ENCODE data around the gene RBM38.
"Not testable (repeated sequence)": the region's sequence is repeated elsewhere in the genome, so short reads cannot be mapped to it uniquely, and the experiment has no call there.

Gene RBM38

GRCh38 chr20:57390604-57391438 is at the start of gene RBM38:
TSS of gene RBM38 (plus strand) at chr20:57391396. CDS start at chr20:57391582, 186 bp downstream.
- no peak for DNase-seq

DNA sequence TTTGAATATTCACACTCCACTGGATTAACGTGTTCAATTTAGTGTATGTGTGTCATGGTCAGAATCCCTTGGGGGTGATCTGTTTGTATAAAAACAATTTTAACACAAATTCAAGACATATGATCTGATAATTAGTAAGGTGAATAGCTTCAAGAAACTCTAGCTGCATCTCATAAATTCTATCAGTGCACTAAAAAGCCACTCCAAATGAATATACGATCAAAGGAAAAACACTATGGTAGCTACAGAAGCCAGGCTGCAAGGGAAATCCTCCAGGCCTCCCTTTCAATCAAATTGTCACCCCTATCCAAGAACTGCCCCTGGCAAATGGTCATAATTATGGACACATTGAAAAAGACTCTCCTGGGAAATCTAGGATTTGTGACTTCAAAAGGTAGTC is 49.5 kb upstream of the RBM38 start:
- DNase-seq, result no peak

DNA sequence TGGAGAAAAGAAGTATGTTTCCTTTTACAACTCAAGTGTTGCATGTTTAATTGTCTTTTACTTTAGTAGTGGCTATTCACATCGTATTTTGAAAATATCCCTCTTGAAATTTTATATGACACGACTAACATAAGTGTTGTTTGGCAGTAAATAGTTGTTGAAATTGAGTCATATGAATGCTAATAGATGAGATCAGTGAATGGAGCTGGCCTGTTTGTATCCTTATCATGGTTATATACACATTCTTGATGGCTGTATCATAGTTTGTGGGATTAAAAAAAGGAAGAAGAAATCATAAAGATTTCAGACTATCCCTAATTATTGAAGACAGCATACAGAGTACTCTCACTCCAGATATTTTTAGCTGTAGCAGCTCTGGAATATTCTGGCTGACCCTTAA is 48.4 kb upstream of the RBM38 start:
- no peak for DNase-seq

GRCh38 chr20:57346477-57346876 is 44.7 kb upstream of the RBM38 start:
- DNase-seq, result peak; percentile 8

DNA sequence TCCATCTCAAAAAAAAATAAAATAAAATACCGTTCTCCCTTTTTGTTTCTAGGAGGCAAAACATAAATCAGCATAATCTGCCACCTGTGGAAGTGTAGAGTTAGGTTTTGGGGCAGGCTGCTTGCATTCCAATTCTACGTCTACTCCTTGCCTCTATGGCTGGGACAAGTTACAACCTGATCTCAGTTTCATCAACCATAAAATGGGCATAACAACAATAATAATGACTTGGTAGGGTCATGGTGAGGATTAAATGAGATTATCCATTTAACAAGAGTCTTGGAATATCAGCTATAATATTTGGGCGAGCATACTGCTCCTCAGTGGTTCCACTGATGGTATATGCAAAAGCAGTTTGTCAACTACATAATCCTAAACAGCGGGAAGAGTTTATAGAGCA is 43.8 kb upstream of the RBM38 start:
- DNase-seq, result no peak

GRCh38 chr20:57348200-57348921 is 42.8 kb upstream of the RBM38 start:
- not testable (repeated sequence) for DNase-seq

GRCh38 chr20:57348922-57349574 is 42.1 kb upstream of the RBM38 start:
- DNase-seq, result not testable (repeated sequence)

GRCh38 chr20:57350081-57350710 is 41.0 kb upstream of the RBM38 start:
- DNase-seq, result no peak

DNA sequence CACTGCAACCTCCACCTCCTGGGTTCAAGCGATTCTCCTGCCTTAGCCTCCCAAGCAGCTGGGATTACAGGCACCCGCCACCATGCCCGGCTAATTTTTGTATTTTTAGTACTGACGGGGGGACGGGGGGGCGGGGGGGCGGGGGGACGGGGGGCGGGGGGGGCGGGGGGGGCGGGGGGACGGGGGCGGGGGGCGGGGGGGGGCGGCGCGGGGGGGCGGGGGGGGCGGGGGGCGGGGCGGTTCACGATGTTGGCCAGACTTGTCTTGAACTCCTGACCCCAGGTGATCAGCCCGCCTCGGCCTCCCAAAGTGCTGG is 40.5 kb upstream of the RBM38 start:
- not testable (repeated sequence) for DNase-seq

DNA sequence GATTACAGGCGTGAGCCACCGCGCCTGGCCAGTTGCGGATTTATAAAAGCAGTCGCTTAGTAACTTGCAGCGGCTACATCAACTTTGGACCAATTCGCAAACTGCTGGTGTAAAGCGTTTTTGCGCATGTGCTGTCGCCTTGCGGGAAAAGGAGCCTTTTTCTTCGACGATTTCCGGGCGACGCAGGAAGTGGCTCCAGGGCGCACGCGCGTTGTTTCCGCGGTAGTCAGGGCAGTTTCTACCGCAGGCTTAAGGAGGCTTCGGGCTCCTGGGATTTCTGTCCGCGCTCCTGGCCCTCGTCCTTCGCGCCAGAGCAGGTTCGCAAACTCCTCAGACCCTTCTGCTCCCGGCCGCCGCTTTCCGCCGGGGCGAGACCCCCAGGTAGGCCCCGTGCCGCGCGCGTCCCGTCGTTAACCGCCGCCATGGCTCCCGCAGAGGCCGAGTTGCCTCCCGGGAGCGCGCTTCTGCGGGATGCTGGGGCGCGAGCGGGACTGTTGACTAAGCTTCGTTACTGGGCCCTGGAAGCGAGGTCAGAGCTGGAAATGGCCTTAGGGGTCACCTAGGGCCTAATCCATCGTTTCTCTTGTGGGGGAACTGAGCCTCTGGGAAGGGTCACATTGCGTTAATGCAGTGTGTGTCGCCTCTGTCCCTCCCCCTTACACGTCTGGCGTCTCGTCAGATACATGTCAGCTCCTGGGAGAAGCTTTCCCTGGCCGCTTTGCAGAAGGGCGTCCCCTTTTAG is 40.0 kb upstream of the RBM38 start, which contains the start of gene RAE1:
Gene RAE1 (plus strand): TSS at position 214 of the 742 bp plus-strand sequence. CDS start 2,784 bp downstream, outside the sequence.
- DNase-seq, result peak; percentile 17

DNA sequence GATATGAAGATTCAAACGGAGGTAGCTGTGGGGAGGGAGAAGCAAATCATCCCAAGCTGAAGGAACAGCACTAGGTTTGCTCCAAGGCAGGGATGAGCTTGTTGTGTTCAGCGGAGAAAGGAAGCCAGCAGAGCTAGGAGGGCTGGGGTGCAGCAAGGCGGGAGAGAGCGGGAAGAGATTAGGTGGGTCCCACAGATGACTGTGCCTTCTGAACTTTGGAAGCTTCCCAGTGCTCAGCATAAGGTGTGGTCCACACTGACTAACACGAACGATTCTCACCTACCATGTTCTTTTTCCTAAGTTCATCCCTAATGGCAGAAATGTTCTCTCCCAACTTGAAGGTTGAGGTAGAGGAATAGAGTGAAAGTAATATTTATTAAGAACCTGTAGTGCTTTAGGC is 38.9 kb upstream of the RBM38 start:
- no peak for DNase-seq

DNA sequence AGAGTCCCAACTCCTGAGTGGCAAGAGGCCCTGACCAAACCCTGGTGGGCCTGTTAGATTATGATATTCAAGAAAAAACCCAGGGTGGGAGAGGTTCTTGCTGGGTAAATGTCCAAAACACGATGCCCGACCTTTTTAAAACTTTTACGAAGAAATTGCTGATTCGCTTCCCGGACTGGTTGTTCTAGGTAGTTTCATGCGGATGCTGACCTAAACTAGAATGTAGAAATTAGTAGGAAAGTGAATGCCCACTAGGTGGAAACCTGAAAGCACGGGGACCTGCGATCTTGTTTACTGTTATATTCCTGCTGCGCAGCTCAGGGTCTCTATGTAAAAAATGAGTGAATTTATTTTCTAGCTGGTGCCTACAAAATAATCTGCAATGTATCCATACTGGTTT is 37.8 kb upstream of the RBM38 start:
- no peak for DNase-seq

- DNase-seq, result no peak
Observed at GRCh38 chr20:57361517-57361916, 29.7 kb upstream of the RBM38 start.

DNA sequence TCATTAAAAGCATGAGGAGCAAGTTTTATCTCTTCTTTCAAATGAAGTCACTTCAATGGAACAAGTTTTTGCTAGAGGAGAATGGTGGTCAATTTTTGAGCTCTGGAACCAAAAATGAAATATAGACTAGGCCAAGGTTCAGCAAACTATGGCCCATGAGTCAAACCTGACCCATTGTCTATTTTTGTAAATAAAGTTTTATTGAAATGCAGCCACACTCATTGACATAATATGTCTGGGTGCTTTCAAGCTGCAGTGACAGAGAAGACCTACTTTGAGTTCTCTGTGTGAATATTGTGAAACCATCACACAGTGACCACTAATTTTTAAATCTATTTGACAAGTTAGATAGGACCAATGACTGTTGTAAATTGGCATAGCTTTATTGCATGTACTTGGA is 26.7 kb upstream of the RBM38 start:
- no peak for DNase-seq

GRCh38 chr20:57369596-57369995 is 21.6 kb upstream of the RBM38 start:
- no peak for DNase-seq

DNA sequence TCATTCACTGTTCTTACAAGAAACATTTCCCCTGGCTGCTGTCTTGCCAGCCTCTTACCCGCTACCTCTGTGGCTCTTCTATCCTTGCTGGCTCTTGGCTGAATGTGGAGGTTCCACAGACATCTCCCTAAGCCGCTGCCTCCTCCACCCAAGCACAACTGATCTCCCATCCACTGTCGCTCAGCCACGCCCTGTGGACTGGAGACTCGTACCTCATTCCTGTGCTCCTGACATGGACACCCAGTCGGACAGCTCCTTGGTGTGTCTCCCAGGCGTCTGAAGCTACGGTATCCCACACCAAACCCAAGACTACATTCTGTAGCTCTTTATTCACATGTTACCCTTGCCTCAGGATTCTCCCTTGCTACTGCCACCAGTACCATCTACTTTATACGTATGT is 20.9 kb upstream of the RBM38 start:
- DNase-seq, result no peak

GRCh38 chr20:57371363-57371762 is 19.8 kb upstream of the RBM38 start:
- DNase-seq, result no peak

DNA sequence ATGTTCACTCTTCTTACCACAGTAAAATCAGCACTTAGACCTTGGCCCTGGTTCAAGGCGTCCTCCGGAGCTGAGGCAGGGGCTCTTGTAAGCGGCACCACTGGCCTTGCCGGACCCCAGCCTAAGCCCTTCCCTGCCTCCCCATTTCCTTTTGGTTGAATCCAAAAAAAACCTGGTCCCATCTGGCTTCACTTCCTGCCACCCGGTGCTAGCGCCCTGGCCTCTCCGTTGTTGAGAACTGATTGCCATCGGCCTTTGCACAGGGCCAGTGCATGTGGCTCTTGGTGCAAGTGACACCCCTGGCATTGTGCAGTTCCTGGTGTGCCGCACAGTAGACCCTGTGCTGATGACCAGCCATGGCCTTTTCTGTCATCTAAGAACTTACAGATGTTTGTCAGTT is 19.0 kb upstream of the RBM38 start:
- no peak for DNase-seq

DNA sequence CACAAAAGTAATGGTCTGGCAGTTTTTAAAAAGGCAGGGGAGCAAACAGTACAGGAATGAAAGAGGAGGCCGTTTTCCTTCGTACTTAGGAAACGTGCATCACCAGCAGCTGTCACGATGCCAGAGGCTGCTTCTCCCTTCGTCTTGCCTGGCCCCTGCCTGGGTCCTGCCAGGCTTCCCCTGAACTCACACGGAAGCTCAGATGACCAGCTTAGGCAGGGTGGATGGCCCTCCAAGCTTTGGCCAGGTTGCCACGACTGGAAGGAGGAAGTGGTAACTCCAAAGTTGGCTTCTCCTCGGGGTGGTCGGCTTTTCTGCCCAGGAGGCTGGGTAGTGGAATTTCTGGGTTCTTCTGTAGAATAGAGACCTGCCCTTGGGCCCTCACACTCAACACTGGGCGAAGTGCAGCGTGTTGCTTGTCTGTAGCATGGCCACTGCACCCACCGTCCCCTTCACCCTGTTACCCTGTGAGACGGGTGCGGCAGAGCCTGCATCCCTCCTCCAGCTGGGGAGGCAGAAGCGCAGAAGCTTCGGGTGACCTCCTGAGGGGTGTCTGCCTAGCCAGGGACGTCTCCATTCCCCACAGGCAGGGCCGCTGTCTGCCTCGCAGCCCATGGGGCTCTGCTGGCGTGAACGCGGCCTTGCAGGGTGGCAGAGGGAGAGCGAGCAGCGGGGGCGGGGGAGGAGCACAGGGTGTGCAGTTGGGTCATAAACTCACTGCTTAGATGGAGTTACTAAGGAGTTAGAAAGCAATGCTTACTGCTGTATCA is 18.4 kb upstream of the RBM38 start:
- DNase-seq, result no peak

DNA sequence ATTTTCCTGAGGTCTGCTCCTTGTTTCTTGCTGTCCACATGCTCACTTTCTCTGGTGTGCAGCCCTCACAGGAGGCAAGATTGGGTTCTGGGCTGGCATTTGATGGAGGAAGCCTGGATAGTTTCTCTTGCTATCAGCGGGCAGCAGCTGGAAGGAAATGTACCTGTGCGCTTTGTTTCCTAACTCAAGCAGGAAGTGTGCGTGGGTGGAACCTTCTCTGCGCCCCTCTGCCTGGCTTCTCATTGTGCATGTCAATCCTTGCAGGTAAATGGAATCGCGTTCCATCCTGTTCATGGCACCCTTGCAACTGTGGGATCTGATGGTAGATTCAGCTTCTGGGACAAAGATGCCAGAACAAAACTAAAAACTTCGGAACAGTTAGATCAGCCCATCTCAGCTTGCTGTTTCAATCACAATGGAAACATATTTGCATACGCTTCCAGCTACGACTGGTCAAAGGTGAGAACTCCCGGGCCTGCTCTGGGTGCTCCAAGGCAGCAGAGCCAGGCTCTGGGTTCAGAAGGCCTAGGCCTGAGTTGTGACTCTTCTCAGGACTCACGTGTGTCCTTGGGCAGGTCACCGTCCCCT is 16.8 kb upstream of the RBM38 start:
- DNase-seq, result no peak

DNA sequence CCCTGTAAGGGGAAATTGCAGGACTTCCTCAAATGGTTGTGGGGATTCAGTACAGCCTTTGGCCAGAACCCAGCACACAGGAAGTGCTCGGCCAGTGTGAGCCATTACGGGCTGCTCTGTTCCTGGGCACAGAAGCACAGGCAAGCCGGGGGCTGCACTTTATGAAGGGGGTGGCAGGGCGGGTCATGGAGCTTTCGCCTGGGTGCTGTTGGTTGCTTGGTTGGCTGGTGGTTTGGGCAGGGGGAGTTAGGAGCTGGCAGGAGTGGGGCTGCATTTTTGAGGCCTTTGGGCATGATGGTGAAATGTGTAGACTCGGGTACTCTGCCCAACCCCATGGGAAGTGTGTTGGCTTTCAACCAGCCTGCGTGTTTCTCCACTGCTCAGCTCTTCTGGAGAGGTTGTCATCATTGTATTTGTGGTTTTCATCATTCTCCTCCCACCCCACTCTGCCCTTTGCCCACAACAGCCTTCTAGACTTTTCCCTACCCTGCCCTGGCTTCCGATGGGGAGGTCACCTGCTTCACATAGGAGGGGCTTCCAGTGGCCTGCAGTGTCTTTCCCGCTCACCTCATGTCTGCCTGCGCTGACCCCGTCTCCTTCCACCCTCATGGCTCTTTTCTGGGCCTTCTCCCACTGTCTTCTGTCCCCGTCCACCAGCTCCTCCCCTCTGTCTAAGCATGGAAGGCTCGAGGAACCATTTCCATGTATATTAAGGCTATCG is 16.1 kb upstream of the RBM38 start:
- DNase-seq, result no peak
